ENCODE data around the gene EPHA2. TPM values are rescaled to one million over a fixed set of nuclear protein-coding genes. Genes with fewer than 3 reads are reported as not detected.

Gene EPHA2
- total RNA-seq, 1 experiment from 2014 or later: 263 TPM

DNA sequence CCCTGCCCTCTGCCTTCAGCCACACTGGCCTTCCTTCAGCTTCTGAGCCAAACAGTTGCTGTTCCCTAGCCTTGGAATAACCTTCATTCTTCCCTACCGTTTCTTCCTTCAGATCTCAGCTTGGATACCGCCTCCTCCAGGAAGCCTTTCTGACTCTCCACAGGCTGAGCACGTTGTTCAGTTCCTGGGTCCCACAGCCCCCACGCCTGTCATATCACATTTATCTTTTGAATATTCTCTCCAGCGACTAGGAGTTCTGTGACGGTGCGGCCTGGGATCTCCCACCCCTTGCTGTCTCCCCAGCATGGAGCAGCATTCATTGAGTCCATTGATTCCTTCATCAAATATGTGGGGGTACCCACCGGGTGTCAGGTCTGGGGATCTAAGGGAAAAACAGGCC is 39.2 kb downstream of the EPHA2 start:
- no peak overlapping the region for H3K4me3 ChIP-seq (ENCODE audit: low read depth in 2 of 2, low read length in 2 of 2)
- no peak for DNase-seq (ENCODE audit: low read depth, low spot score)
- intact Hi-C loops (cut with micrococcal nuclease; ENCODE audit: unreplicated experiment): no loop called here
- CTCF ChIA-PET: no interaction called here
- in situ Hi-C loops (cut with HindIII; ENCODE audit: low pct_unique_long_range_greater_than_20kb, low sequenced_read_pairs): no loop called here
- H3K36me3 ChIP-seq (ENCODE audit: control insufficient read depth, insufficient read depth, low read length): no peaks in the 10 kb centered on the region
- BruUV-seq (replicated peaks): no TSS peak
- H3K9me3 ChIP-seq (ENCODE audit: control insufficient read depth, insufficient read depth, low read depth, low read length): no peaks in the 10 kb centered on the region
- no peak for ATAC-seq
- no peak for TF ChIP-seq SIN3A (IDR thresholded peaks at IDR 0.05; ENCODE audit: borderline replicate concordance, insufficient read depth, low read depth, low read length)
- no peak for TF ChIP-seq TCF7L2 (IDR thresholded peaks at IDR 0.05; ENCODE audit: low read depth, low read length)
- TF ChIP-seq REST (IDR thresholded peaks at IDR 0.05; ENCODE audit: insufficient read depth in 1 of 2, low read depth in 2 of 2, low read length in 1 of 2): no peak
- TF ChIP-seq CTCF (IDR thresholded peaks at IDR 0.05): no peak
- TF ChIP-seq POLR2AphosphoS5 (IDR thresholded peaks at IDR 0.05; ENCODE audit: low read depth, low read length): no peak
- H3K4me1 ChIP-seq (ENCODE audit: control insufficient read depth, insufficient read depth, low read length): peaks cover 42% of the 10 kb centered on the region
- H3K27ac ChIP-seq (ENCODE audit: low read length): peak overlapping the region; percentile 61; the same call in 1 of the 2 replicates
- H3K27me3 ChIP-seq (ENCODE audit: control insufficient read depth, insufficient read depth, low read length): no peaks in the 10 kb centered on the region
- POLR2A ChIA-PET: no interaction called here

- no peak overlapping the region for H3K27ac ChIP-seq (ENCODE audit: low read length)
- ATAC-seq (no peak), DNase-seq (ENCODE audit: low read depth, low spot score) (no peak)
- no peaks in the 10 kb centered on the region for H3K9me3 ChIP-seq (ENCODE audit: control insufficient read depth, insufficient read depth, low read depth, low read length)
- intact Hi-C loops (cut with micrococcal nuclease; ENCODE audit: unreplicated experiment): no loop called here
- TF ChIP-seq TCF7L2 (IDR thresholded peaks at IDR 0.05; ENCODE audit: low read depth, low read length) (no peak), CTCF (IDR thresholded peaks at IDR 0.05) (no peak), SIN3A (IDR thresholded peaks at IDR 0.05; ENCODE audit: borderline replicate concordance, insufficient read depth, low read depth, low read length) (no peak), REST (IDR thresholded peaks at IDR 0.05; ENCODE audit: insufficient read depth in 1 of 2, low read depth in 2 of 2, low read length in 1 of 2) (no peak), POLR2AphosphoS5 (IDR thresholded peaks at IDR 0.05; ENCODE audit: low read depth, low read length) (no peak)
- ChIA-PET POLR2A (no interaction called here), CTCF (interaction anchor here (0.7 kb wide), 1 partner anchor 9 kb away, joined by 5 read pairs; no protein-coding TSS in a partner anchor)
- H3K4me1 ChIP-seq (ENCODE audit: control insufficient read depth, insufficient read depth, low read length): peaks cover 36% of the 10 kb centered on the region
- no TSS peak for BruUV-seq (replicated peaks)
- no peak overlapping the region for H3K4me3 ChIP-seq (ENCODE audit: low read depth in 2 of 2, low read length in 2 of 2)
- no peaks in the 10 kb centered on the region for H3K36me3 ChIP-seq (ENCODE audit: control insufficient read depth, insufficient read depth, low read length)
- in situ Hi-C loops (cut with HindIII; ENCODE audit: low pct_unique_long_range_greater_than_20kb, low sequenced_read_pairs): no loop called here
- no peaks in the 10 kb centered on the region for H3K27me3 ChIP-seq (ENCODE audit: control insufficient read depth, insufficient read depth, low read length)
These were observed 39.9 kb downstream of the EPHA2 start for GRCh38 chr1:16116002-16116401.
